ENCODE results near the gene DESI1.
"Not testable (repeated sequence)": the region's sequence is repeated elsewhere in the genome, so short reads cannot be mapped to it uniquely, and the experiment has no call there.

DESI1 gene

GRCh38 chr22:41620589-41621098 is at the start of gene DESI1:
TSS of gene DESI1 (minus strand) at chr22:41621043. CDS start at chr22:41620839, 204 bp downstream.
- H3K4me1 Mint-ChIP-seq, result peaks cover 49% of the 10 kb centered on the region
- ATAC-seq (peak; percentile 45), DNase-seq (ENCODE audit: low spot score in 2 of 2) (no peak)
- H3K36me3 Mint-ChIP-seq, result peaks cover 94% of the 10 kb centered on the region
- H3K27ac Mint-ChIP-seq, result peak within 1 kb of the TSS; percentile 99
- H3K9me3 Mint-ChIP-seq, result no peaks in the 10 kb centered on the region
- peak within 1 kb of the TSS; percentile 99 for H3K4me3 Mint-ChIP-seq

GRCh38 chr22:41668971-41669911 is 48.4 kb upstream of the DESI1 start:
- ATAC-seq, result no peak
- H3K36me3 Mint-ChIP-seq, result peaks cover 82% of the 10 kb centered on the region
- H3K27ac Mint-ChIP-seq, result peak overlapping the region; percentile 32
- no peak overlapping the region for H3K4me3 Mint-ChIP-seq
- DNase-seq (ENCODE audit: low spot score in 2 of 2), result no peak
- H3K4me1 Mint-ChIP-seq, result peaks cover 18% of the 10 kb centered on the region
- no peaks in the 10 kb centered on the region for H3K9me3 Mint-ChIP-seq

- Mint-ChIP-seq H3K4me3 (no peak overlapping the region), H3K27ac (peak overlapping the region; percentile 72), H3K4me1 (peaks cover 20% of the 10 kb centered on the region), H3K36me3 (peaks cover 83% of the 10 kb centered on the region), H3K9me3 (no peaks in the 10 kb centered on the region)
- DNase-seq (ENCODE audit: low spot score in 2 of 2), result no peak
- no peak for ATAC-seq
Measured at GRCh38 chr22:41664951-41665350, 44.1 kb upstream of the DESI1 start.

DNA sequence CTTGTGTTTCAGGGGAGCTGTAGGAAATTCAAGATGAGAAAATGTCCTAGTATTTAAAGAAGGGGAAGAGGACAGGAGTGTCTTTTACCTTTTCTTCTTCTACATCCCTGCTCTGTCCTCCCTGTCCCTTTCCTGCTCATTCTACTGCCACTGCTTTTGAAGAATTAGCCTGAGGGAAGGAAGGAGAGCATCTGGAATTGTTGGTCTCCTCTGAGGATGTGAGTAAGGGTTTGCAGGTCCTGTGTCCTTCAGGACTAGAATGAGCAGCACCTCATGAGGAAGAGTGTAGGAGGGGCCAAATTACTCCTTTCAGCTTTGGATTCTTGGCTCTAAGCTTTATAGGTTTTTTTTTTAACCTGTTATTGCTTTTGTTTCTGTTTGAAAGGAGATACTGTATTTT is 43.6 kb upstream of the DESI1 start:
- Mint-ChIP-seq H3K27ac (peak overlapping the region; percentile 72), H3K36me3 (peaks cover 87% of the 10 kb centered on the region), H3K4me3 (no peak overlapping the region), H3K9me3 (no peaks in the 10 kb centered on the region), H3K4me1 (peaks cover 20% of the 10 kb centered on the region)
- no peak for DNase-seq (ENCODE audit: low spot score in 2 of 2)
- no peak for ATAC-seq

DNA sequence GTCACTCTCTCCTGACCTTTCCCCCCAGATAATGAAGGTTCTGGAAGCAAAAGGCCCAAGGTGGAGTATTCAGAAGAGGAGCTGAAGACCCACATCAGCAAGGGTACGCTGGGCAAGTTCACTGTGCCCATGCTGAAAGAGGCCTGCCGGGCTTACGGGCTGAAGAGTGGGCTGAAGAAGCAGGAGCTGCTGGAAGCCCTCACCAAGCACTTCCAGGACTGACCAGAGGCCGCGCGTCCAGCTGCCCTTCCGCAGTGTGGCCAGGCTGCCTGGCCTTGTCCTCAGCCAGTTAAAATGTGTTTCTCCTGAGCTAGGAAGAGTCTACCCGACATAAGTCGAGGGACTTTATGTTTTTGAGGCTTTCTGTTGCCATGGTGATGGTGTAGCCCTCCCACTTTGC is 42.8 kb upstream of the DESI1 start:
- H3K4me1 Mint-ChIP-seq, result peaks cover 20% of the 10 kb centered on the region
- ATAC-seq; H3K4me3 Mint-ChIP-seq; DNase-seq (ENCODE audit: low spot score in 2 of 2); H3K9me3 Mint-ChIP-seq: not testable (repeated sequence)
- peak overlapping the region; percentile 72 for H3K27ac Mint-ChIP-seq
- peaks cover 89% of the 10 kb centered on the region for H3K36me3 Mint-ChIP-seq

DNA sequence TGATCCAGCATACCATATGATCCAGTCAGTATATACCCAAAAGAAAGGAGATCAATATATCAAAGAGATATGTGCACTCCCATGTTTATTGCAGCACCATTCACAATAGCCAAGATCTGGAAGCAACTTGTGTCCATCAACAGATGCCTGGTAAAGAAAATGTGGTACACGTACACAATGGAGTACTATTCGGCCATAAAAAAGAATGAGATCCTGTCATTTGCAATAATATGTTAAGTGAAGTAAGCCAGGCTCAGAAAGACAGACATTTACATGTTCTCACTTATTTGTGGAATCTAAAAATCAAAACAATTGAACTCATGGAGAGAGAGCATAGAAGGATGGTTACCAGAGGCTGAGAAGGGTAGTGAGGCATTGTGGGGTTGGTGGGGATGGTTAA is 40.9 kb upstream of the DESI1 start:
- Mint-ChIP-seq H3K4me3 (no peak overlapping the region), H3K9me3 (no peaks in the 10 kb centered on the region), H3K4me1 (peaks cover 11% of the 10 kb centered on the region), H3K36me3 (peaks cover 90% of the 10 kb centered on the region), H3K27ac (no peak overlapping the region)
- DNase-seq (ENCODE audit: low spot score in 2 of 2), result no peak
- no peak for ATAC-seq

GRCh38 chr22:41661088-41661487 is 40.2 kb upstream of the DESI1 start:
- no peak for DNase-seq (ENCODE audit: low spot score in 2 of 2)
- no peak for ATAC-seq
- Mint-ChIP-seq H3K36me3 (peaks cover 94% of the 10 kb centered on the region), H3K4me1 (peaks cover 7% of the 10 kb centered on the region), H3K27ac (peak overlapping the region; percentile 71), H3K9me3 (no peaks in the 10 kb centered on the region), H3K4me3 (no peak overlapping the region)

GRCh38 chr22:41660416-41660815 is 39.6 kb upstream of the DESI1 start:
- H3K9me3 Mint-ChIP-seq, result no peaks in the 10 kb centered on the region
- H3K4me1 Mint-ChIP-seq, result peaks cover 7% of the 10 kb centered on the region
- DNase-seq (ENCODE audit: low spot score in 2 of 2), result no peak
- H3K27ac Mint-ChIP-seq, result peak overlapping the region; percentile 71
- H3K36me3 Mint-ChIP-seq, result peaks cover 100% of the 10 kb centered on the region
- H3K4me3 Mint-ChIP-seq, result no peak overlapping the region
- no peak for ATAC-seq

GRCh38 chr22:41659941-41660340 is 39.1 kb upstream of the DESI1 start:
- Mint-ChIP-seq H3K9me3 (no peaks in the 10 kb centered on the region), H3K4me3 (no peak overlapping the region), H3K36me3 (peaks cover 100% of the 10 kb centered on the region), H3K27ac (peak overlapping the region; percentile 71), H3K4me1 (peaks cover 7% of the 10 kb centered on the region)
- DNase-seq (ENCODE audit: low spot score in 2 of 2) (no peak), ATAC-seq (no peak)

DNA sequence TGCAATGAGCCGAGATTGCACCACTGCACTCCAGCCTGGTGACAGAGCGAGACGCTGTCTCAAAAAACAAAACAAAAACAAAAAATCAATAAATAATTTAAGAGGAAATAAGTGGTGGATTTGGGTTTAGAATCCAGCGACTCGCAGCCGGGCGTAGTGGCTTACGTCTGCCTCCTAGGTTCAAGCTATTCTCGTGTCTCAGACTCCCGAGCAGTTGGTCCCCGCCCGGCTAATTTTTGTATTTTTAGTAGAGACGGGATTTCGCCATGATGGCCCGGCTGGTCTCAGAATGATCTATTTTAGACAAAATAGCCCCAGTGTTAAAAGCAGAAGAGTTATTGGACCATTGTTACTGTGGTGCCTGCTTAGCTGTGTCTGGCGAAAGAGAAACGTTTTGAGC is 38.0 kb upstream of the DESI1 start:
- no peak for DNase-seq (ENCODE audit: low spot score in 2 of 2)
- ATAC-seq, result no peak
- Mint-ChIP-seq H3K9me3 (no peaks in the 10 kb centered on the region), H3K36me3 (peaks cover 100% of the 10 kb centered on the region), H3K4me3 (no peak overlapping the region), H3K27ac (no peak overlapping the region), H3K4me1 (peaks cover 7% of the 10 kb centered on the region)

DNA sequence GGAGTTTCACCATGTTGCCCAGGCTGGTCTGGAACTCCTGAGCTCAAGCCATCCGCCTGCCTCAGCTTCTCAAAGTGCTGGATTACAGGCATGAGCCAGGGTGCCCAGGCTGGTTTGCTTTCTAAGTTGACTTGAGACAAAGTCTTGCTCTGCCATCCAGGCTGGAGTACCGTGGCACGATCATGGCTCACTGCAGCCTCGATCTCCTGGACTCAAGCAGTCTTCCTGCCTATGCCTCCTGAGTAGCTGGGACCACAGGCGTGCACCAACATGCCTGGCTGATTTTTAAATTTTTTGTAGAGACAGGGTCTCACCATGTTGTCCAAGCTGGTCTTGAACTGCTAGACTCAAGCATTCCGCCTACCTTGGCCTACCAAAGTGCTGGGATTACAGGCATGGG is 36.9 kb upstream of the DESI1 start:
- ATAC-seq (no peak), DNase-seq (ENCODE audit: low spot score in 2 of 2) (no peak)
- H3K27ac Mint-ChIP-seq, result no peak overlapping the region
- H3K4me1 Mint-ChIP-seq, result peaks cover 7% of the 10 kb centered on the region
- peaks cover 100% of the 10 kb centered on the region for H3K36me3 Mint-ChIP-seq
- H3K9me3 Mint-ChIP-seq, result no peaks in the 10 kb centered on the region
- no peak overlapping the region for H3K4me3 Mint-ChIP-seq

DNA sequence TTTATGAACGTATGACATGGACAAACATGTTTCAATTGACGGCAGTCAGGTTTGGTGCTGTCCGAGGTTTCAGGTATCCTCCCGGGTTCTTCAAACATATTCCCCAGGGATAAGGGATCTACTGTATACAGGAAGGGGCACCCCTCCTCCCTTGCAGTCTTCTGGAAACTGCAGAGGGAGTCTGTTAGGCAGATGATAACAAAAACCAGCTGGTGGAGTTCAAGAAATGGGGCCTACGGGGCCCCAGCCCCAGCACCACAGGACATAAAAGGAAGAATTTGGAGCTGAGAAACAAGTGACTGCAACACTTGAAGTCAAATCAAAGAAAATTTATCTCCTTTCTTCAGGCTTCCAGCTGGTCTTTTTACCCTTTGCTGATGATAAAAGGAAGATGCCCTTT is 35.7 kb upstream of the DESI1 start:
- Mint-ChIP-seq H3K4me3 (no peak overlapping the region), H3K4me1 (peaks cover 7% of the 10 kb centered on the region), H3K27ac (peak overlapping the region; percentile 10), H3K9me3 (no peaks in the 10 kb centered on the region), H3K36me3 (peaks cover 100% of the 10 kb centered on the region)
- ATAC-seq, result no peak
- DNase-seq (ENCODE audit: low spot score in 2 of 2), result no peak

DNA sequence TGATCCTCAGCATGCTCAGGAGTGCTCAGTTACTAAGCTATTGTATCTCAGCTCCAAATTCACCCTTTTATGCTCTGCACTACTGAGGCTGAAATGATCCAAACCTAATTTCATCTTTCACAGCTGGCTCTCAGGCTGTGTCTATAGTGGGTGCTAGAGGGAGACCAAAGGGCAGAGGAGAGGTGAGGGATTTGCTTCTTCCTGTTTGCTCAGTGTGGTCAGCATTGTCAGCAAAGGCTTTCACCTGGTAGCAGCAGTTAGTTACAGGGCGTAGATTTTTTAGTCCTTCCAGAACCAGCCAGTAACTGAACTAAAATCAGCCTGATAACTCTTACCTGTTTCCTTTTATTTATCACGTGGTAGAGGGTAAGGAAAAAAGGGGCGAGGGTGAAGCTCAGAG is 33.5 kb upstream of the DESI1 start:
- no peaks in the 10 kb centered on the region for H3K9me3 Mint-ChIP-seq
- no peak for DNase-seq (ENCODE audit: low spot score in 2 of 2)
- H3K4me1 Mint-ChIP-seq, result no peaks in the 10 kb centered on the region
- no peak overlapping the region for H3K4me3 Mint-ChIP-seq
- H3K27ac Mint-ChIP-seq, result no peak overlapping the region
- no peak for ATAC-seq
- peaks cover 100% of the 10 kb centered on the region for H3K36me3 Mint-ChIP-seq

- peaks cover 100% of the 10 kb centered on the region for H3K36me3 Mint-ChIP-seq
- DNase-seq (ENCODE audit: low spot score in 2 of 2) (no peak), ATAC-seq (no peak)
- H3K4me1 Mint-ChIP-seq, result no peaks in the 10 kb centered on the region
- H3K4me3 Mint-ChIP-seq, result no peak overlapping the region
- H3K27ac Mint-ChIP-seq, result no peak overlapping the region
- no peaks in the 10 kb centered on the region for H3K9me3 Mint-ChIP-seq
Measured at GRCh38 chr22:41650821-41651220, 30.0 kb upstream of the DESI1 start.

DNA sequence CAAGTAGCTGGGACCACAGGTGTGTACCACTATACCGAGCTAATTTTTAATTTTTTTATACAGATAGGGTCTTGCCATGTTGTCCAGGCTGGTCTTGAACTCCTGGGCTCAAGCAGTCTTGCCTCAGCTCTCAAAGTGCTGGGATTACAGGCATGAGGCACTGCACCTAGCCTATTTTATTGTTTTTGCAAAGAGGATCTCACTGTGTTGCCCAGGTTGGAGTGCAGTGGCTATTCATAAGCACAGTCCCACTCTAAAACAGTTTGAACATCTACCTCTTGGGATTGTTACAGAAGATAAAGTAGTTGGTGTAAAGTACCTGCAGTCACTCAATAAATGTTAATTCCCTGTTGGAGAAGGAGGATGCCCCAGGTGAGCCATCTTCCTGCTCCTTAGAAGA is 29.4 kb upstream of the DESI1 start:
- no peaks in the 10 kb centered on the region for H3K4me1 Mint-ChIP-seq

DNA sequence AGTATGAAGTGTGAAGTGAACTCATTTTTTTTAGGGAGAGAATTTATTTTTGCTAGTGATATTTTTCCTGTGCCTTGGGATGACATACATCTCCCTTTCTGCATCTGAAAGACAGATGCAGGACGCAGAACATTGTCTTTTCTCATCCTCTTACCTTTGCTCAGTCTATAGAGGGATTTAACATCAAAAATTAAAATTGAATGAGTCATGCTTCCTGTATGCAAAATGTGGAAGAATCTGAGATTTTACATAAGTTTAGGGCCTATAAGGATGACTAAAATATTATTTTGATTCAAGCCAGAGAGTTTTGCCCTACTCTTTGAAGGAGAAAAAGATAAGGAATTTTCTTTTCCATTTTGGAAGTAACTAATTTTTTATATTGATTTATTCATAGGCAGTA is 27.6 kb upstream of the DESI1 start:
- H3K4me3 Mint-ChIP-seq, result no peak overlapping the region
- no peak for ATAC-seq
- H3K27ac Mint-ChIP-seq, result no peak overlapping the region
- H3K9me3 Mint-ChIP-seq, result no peaks in the 10 kb centered on the region
- no peaks in the 10 kb centered on the region for H3K4me1 Mint-ChIP-seq
- DNase-seq (ENCODE audit: low spot score in 2 of 2), result no peak
- peaks cover 100% of the 10 kb centered on the region for H3K36me3 Mint-ChIP-seq

More for the DNA sequence above, 29.4 kb upstream of the DESI1 start:
- ATAC-seq, result no peak
- no peak overlapping the region for H3K4me3 Mint-ChIP-seq
- no peaks in the 10 kb centered on the region for H3K9me3 Mint-ChIP-seq
- H3K27ac Mint-ChIP-seq, result no peak overlapping the region
- no peak for DNase-seq (ENCODE audit: low spot score in 2 of 2)
- peaks cover 100% of the 10 kb centered on the region for H3K36me3 Mint-ChIP-seq

All from stimulated activated effector memory CD8-positive, alpha-beta T cell treated with anti-CD3 and anti-CD28 coated beads, Interleukin-12 subunit alpha, Interleukin-12 subunit beta, amount 100 ng/mL, for 72 hours (primary cell).